DMS114 treated with DMSO at 0.1 percent for 48 hours (cell line): ENCODE data around the gene UBE2J1.
"Not testable (repeated sequence)": the region's sequence is repeated elsewhere in the genome, so short reads cannot be mapped to it uniquely, and the experiment has no call there.

Experiments
- DNase-seq: peaks from one replicate; lab custom pipeline; 2025; ENCODE audit not compliant: unreplicated experiment; lab: John Stamatoyannopoulos, UW

UBE2J1 gene, protein sequence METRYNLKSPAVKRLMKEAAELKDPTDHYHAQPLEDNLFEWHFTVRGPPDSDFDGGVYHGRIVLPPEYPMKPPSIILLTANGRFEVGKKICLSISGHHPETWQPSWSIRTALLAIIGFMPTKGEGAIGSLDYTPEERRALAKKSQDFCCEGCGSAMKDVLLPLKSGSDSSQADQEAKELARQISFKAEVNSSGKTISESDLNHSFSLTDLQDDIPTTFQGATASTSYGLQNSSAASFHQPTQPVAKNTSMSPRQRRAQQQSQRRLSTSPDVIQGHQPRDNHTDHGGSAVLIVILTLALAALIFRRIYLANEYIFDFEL

DNA sequence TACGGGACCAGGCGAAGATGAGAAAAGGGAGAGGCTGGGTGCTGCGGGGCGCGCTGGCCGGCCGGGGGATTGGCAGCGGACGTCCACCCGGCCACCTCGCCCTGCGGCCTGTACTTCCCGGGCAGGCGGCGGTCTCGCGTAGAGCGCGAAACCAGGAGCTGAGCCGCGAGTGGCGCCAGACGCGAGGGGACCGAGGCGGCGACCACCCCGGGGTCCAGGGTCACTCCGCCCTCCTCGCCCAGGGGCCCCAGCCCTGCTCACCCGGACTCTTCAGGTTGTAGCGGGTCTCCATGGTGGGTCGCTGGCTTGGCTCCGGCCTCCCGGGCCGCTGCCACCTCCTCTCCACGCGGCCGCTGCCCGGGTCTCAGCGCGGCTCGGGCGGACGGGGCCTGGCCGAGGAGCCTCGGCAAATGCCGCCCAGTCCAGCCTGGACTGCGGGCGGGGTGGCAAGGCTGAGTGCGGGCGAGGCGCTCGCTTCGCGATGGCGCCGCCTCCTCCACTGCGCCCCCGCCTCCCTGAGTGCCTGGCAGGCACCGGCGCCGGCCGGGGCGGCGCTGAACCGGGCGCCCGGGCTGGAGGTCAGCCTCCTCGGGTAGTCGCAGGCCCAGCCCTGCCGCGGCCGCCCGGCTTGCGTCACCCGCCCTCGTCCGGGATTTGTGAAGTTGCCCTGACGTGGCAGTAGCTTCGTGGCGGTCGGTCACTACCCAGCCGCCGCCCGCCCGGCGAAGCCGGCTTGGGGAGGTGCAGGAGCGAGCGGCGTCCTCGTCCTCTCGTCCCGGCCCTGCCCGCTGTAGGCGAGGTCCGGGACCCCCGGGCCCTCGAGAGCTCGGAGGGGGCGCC is at the start of gene UBE2J1:
Gene UBE2J1, minus strand, starts transcription at position 445 of the 840 bp plus-strand sequence. Its CDS starts 153 bp downstream, at position 292.
- peak; percentile 19 for DNase-seq

DNA sequence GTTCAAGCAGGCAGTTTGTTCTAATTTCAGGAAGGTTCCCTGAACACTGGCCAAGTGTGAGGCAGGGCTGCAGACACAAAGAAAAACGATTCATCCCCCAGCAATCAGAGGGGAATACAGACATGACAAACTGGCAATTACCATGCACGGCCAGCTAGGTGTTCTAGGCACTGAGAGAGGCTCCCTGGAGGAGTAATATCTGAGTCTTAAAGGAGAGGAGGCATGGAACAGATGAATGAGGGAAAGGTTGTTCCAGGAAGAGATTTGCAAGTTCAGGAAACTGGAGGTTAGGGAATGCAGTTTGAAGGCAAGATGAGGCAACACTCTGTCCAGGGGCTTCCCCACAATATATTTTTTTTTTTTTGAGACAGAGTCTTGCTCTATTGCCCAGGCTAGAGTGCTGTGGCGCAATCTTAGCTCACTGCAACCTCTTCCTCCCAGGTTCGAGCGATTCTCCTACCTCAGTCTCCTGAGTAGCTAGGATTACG is 48.4 kb upstream of the UBE2J1 start:
- no peak for DNase-seq

DNA sequence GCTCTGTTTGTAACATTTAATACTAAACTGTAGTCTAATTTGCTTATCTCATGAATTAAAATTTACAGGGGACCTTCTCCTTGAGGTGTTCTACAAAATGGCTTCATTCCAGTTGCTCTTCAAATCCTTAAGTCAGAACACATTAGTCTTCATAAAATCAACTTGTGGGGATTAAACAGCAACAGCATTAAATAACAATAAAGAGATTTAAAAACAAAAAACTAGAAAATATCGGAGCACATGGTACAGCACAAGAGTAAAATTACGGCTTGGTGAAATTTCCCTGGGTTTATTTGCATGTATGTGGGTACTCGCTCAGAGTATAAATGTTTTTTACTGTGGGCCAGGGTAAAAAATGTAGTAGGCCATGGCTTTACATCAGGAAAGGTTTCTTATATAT is 47.5 kb upstream of the UBE2J1 start:
- no peak for DNase-seq

DNA sequence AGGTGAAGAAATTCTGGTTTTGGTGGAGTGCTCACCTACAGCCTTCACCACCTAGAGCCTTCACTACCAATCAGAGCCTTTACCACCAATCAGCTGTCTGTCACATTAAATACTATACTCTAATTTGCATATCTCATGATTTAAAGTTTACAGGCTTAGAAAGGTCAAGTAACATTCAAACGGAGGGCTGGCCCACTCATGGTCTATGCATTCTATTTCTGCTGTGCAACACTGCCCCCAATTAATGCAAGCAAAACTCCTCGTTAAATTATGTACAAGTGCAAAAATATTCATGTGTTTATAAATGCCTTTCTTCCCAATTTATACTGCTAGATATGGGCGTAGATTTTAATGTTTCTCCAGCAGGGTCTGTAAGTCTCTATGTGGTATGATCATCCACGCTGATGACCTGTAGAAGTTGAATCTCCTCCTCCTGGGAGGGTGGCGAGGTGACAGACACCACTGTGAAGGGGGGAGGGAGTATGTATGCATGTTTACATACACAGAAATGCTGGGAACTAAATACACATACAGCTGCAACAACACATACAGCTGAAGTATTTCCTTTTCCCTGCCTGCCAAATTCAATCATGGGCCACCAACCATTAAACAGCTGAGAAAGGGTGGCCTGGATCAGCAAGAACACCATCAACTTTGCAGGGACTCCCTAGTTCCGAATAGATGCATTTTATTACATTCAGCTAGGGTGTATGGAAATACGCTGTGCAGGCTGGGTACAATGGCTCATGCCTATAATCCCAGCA is 46.4 kb upstream of the UBE2J1 start:
- DNase-seq = no peak

- DNase-seq = not testable (repeated sequence)
Measured at GRCh38 chr6:89397884-89398283, 45.4 kb upstream of the UBE2J1 start.

GRCh38 chr6:89393659-89394058 is 41.1 kb upstream of the UBE2J1 start:
- DNase-seq = no peak

GRCh38 chr6:89392823-89393222 is 40.3 kb upstream of the UBE2J1 start:
- DNase-seq = no peak

DNA sequence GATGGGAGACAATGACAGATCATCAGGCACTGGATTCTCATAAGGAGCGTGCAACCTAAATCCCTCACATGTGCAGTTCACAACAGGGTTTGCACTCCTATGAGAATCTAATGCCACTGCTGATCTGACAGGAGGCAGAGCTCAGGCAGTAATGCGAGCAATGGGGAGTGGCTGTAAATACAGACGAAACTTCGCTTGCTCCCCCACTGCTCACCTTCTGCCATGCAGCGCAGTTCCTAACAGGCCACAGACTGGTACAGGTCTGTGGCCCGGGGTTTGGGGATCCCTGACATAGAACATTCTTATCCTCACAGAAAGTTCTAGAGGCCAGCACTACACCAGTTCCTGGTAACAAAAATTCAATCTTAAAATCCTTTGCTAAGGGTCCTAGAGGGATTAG is 36.3 kb upstream of the UBE2J1 start:
- no peak for DNase-seq

DNA sequence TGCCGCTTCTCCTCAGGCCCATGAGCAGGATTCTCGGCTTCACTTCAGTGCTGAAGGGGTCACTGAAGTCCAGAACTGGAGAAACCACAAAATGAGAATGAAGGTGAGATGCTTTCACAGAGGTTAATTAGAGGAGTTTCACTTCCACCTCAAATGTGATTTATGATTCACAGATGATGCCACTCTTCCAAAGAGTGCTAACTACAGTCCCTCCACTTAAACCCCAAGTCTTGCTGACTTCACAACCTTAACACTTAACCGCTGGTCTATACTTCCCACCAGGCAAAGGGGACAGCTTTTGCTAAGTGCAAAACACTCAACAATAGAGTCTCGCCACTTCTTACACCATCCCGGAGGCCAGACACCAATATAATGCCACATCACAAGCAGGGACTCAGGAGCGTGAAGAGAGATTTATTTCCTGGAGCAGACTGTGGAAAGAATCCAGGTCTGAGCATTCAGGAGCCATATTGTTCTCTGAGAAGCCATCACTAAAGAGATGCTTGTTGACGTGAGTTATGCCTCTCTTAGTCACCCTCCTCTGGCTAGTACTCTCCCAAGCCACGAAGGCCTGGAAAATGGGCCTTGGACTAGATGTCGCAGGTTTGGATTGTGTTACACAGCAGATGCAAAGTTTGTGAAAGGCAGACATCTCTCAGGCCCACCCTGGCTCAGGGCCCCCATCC is 35.1 kb upstream of the UBE2J1 start:
- DNase-seq = no peak

DNA sequence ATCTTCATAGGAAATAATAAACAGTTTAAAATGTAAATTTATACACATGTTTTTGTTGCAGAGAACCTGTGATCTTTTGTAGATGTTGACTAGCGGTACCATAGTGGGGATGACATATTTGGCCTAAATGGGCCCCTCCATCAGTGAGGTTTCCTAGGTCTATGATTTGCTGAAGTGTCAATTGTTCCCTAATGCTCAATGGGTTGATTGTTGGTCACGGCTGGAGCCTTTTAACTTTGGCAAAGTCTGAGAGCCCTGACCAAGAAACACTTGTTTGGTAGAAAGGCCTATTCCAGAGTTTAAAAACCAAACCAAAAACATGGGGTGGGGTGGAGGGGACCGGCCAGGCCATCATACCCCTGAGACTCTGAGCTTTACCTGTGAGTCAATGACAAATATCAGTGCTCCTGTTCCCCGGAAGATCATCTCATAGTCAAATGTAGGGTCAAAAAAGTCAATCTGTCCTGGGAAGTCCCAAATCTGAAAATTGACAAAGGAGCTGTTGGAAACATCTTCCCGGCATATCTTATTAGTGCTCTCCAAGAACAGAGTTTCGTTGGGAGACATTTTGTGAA is 34.5 kb upstream of the UBE2J1 start:
- no peak for DNase-seq

- DNase-seq = no peak
Measured at GRCh38 chr6:89385846-89386245, 33.3 kb upstream of the UBE2J1 start.

DNA sequence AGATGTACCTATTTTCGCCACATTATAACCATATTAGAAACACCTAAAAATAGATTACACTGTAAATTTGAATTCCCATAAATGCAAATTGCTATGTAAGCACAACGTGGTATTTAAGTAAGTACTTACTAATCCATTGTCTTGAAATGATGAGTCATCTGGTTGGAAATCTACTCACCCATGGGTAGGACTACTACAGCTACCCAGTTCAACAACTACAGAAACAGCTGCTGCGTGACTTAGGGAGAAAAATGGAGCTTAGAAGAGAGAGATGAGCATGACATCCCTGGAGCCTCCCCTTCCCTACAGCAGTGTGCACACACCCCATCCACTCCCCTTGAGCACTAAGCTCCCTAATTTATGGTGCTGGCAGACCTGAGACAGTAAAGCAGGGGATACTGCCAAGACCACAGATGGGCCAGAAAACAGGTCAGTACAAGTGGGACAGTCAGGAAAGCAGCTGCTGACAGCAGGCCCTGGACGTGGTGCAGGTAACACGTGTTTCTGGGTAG is 32.7 kb upstream of the UBE2J1 start:
- DNase-seq = no peak

- no peak for DNase-seq
Measured at GRCh38 chr6:89381031-89381430, 28.5 kb upstream of the UBE2J1 start.

DNA sequence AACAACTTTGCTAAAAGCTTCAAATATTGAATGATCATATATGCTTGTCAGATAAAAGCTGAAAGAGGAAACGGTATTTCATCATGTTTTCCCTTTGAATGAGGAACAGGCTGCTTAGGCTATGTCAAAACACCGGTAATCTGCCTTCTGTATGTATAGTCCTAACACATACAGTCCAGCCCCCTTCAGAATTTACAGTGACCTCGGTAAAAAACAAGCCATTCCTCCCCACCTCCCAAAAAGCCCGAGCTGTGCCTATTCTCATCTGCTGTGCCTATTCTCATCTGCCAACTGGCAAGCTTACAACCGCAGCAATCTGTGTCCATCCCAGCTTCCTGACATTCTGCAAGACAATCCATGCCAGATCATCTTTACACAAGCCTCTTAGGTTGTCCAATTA is 26.8 kb upstream of the UBE2J1 start:
- DNase-seq = no peak

GRCh38 chr6:89378628-89379027 is 26.1 kb upstream of the UBE2J1 start:
- no peak for DNase-seq

GRCh38 chr6:89375427-89376267 is 23.1 kb upstream of the UBE2J1 start:
- no peak for DNase-seq

DNA sequence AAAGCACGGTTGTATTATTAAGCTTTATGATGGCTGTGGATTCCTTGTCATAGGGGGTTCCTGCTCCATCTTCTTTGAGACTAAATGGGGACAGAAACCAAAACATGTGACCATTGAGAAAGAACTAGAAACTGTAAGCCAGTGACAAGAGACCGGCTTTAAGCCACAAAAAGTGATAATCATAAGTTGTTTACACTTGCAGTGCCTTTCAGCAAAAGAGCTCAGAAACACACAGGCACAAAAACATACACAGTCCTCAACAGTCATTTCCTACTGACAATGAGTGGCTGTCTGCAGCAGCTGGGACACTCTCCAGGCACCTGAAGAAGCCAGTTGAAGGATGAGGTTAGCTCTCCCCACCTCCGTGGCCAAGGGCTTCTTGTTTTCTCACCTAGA is 20.0 kb upstream of the UBE2J1 start:
- no peak for DNase-seq

DNA sequence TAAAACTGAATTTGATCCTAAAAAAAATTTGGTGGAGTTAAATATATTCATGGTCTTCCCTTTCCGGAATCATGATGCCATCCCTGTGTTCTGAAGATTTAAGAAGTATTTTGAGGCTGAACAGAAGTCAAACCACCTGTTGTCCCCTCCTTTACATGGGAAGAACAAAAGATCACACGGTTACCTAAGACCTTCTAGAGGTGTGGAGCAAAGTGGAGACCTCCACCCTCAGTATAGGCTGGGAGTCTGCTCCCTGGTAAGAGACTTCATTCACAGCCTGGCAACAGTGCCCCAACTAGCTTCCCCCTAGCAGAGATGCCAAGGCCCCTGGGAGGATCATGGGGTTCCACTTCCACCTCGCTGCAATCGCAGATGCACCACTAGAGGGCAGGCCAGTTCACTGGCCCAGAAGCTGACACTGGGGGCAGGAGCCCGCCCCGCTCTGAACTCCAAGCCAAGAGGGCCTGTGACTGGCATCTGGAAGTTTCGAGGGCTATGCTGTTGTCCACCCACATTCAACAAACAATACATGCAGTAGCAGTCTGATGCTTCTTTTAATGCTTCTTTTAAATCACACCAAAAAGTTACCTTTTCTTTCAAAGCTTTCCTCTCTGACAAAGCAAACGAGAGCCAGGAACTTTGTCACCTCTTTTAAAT is 19.5 kb upstream of the UBE2J1 start:
- DNase-seq = peak; percentile 28

GRCh38 chr6:89368999-89369398 is 16.5 kb upstream of the UBE2J1 start:
- DNase-seq = peak; percentile 12
